ENCODE data around the gene MMP1.

DNA sequence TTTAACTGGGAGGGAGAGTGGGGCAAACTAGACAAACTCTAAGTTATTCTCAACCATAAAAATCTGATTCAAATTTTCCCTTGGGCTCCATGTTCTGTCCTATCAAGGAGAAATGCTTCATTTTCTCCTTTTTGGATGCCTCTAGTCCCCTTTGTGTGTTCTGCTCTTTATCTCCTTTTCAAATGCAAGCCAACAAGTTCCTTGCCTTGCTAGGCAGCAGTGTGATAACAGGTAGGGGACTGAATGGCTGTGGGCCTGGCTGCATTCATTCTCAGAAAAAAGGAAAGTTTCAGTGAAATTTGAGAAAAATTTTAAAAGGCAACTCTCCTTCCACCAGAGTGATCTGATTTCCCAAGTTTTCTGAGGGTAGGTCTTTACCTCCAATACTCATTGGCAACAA, 46.3 kb downstream of the MMP1 start:
- no peak for TF ChIP-seq POLR2A (IDR thresholded peaks at IDR 0.05)
- TF ChIP-seq, protein P1, sequence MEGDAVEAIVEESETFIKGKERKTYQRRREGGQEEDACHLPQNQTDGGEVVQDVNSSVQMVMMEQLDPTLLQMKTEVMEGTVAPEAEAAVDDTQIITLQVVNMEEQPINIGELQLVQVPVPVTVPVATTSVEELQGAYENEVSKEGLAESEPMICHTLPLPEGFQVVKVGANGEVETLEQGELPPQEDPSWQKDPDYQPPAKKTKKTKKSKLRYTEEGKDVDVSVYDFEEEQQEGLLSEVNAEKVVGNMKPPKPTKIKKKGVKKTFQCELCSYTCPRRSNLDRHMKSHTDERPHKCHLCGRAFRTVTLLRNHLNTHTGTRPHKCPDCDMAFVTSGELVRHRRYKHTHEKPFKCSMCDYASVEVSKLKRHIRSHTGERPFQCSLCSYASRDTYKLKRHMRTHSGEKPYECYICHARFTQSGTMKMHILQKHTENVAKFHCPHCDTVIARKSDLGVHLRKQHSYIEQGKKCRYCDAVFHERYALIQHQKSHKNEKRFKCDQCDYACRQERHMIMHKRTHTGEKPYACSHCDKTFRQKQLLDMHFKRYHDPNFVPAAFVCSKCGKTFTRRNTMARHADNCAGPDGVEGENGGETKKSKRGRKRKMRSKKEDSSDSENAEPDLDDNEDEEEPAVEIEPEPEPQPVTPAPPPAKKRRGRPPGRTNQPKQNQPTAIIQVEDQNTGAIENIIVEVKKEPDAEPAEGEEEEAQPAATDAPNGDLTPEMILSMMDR (IDR thresholded peaks at IDR 0.05 in 4 of 5, conservative IDR thresholded peaks at IDR 0.05 in 1 of 5) = no peak

Measured in gastrocnemius medialis (tissue), 4 donors.